GM18907 (cell line): Measurements from ENCODE around the gene HMG20A.

Experiments used
- ATAC-seq: cut with Tn5 transposase; IDR thresholded peaks from one replicate; pipeline ENCODE4 v1.9.1; 2021; ENCODE audit warnings: mild to moderate bottlenecking, moderate library complexity; ENCODE audit not compliant: unreplicated experiment

The HMG20A gene

DNA sequence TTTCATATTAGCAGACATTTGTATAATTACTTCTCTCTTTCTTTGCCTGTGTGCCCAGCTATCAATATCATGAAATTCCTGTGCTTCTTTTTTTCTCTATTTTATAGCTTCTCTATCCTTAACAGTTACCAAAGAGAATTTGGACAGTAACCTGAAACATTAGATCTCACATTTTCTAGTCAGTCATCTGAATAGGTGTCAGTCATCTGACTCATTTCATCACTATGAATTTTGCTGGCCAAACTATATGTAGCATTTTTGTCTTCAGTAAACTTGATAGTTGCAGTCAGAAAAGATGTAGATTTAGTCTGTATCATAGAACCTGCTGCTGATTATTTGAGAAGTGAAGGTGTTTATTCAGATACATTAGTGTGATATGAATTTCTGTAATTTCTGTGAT is 52.6 kb downstream of the HMG20A start:
- no peak for ATAC-seq

GRCh38 chr15:77474310-77474988 is 53.8 kb downstream of the HMG20A start:
- no peak for ATAC-seq

- ATAC-seq: no peak
Observed at GRCh38 chr15:77475001-77475400, 54.3 kb downstream of the HMG20A start.

DNA sequence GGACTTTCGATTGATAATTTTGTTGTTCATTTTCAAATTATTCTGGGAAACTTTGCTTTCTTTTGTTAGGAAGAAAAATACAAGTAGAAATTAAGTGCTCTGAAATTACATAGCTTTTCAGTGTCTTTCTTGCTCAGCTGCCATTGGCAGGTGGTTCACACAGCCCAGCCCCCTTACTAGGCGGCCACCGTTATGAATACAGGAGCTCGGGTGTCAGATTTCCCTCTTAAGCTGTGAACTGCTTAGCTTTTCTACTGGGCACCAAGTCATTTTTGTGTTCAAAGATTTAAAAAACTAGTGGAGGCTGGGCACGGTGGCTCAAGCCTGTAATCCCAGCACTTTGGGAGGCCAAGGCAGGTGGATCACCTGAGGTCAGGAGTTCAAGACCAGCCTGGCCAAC is 55.2 kb downstream of the HMG20A start:
- no peak for ATAC-seq

GRCh38 chr15:77476995-77477394 is 56.3 kb downstream of the HMG20A start:
- no peak for ATAC-seq

- ATAC-seq: no peak
Observed at GRCh38 chr15:77478051-77478450, 57.4 kb downstream of the HMG20A start.

DNA sequence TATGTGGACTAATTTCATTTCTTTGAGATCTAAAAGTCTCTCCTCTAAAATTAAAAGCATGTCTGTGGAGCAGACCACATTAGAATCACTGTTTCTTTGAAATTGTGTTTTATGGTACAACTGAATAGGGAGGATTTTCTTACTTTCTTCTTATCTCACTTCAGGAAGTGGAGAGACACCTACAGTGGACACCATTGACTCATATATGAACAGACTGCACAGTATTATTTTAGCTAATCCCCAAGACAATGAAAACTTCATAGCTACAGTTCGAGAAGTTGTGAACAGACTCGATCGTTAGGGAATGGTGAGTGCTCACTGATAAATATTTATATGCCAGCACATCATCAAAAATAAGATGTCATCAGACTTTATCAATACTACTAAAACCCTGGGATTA is 58.3 kb downstream of the HMG20A start:
- ATAC-seq: no peak

DNA sequence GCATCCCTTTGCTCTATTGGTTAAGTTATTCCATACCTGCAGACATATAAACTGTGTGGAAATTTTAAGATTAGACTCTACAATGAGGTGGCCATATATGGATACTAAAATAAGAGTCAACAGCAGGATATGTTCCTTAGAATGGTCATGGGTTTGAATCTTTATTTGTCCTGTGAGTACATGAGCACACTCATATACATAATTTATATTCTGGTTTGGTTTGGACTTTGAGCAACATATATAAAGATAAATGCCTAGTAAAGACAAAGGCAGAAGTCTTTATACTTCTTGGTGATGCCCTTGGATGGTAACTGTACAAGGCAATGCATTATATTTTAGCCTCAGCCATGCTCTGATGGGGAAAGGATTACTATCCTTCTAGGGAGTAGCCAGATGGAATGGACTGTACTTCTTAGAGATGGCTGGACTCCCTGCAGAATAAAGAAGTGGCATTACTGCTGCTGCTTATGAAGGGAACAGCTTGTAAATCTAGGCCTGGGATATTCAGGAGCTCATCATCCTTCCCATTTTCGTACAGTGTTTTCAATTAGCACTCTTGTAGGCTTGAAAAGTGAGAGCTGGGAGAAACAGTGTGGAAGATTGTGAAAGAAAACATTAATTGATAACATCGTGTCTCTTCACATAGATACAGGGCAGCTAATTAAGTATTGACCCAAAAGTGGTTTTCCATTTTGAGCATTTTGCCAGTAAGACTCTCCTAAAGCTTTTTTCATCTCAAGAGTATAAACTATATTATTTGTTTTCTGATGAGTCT is 60.4 kb downstream of the HMG20A start:
- no peak for ATAC-seq

DNA sequence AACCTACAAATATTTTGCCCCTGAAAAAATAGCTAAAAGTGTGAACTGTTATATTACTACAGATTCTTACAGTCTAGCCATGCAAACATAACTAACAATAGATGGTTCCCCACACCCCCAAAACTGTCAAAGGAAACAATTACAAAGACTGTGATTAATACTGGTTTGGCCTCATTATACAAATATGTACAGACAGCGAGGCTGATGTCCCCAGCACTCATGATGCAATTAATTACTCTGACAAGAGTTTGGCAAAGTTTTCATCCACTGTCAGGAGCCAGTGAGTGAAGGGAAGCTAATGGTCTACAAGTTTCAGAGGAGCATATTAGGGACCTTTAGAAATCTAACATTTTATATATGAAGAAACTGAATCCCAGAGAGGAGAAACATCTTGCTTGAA is 61.0 kb downstream of the HMG20A start:
- no peak for ATAC-seq

GRCh38 chr15:77482570-77482969 is 61.9 kb downstream of the HMG20A start:
- no peak for ATAC-seq

DNA sequence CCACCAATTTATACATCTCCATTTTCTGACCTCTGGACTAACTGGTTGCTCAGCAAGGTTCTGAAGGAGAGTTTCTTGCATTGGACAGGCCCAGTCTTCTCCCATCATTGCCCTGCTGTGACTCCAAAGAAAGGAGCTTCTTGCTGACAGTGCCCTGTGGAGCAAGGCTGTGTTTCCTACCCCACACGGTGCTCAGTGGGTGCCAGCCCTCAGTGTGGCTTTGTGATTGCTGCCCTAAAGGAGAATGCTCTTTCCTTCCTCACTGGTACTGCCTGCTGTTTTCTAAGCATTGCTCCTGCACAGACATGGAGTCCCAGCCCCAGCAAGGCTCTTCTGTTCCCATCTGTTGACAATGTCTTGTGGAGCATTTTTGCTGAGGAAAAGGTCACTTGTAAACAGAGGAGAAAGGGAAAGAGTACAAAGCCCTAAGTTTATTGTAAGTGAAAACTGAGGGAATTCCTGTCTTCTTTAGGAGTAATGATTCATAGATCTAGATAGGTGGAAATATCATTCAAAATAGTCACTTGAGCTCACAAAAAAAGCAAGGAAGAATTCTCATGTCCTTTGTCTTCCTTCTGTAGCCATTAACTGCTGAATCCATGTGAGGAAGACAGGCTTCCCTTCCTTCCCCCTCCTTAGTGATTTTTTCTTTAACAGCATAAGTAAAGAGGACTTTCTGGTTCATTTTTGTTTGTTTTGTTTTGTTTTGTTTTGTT is 62.9 kb downstream of the HMG20A start:
- no peak for ATAC-seq

DNA sequence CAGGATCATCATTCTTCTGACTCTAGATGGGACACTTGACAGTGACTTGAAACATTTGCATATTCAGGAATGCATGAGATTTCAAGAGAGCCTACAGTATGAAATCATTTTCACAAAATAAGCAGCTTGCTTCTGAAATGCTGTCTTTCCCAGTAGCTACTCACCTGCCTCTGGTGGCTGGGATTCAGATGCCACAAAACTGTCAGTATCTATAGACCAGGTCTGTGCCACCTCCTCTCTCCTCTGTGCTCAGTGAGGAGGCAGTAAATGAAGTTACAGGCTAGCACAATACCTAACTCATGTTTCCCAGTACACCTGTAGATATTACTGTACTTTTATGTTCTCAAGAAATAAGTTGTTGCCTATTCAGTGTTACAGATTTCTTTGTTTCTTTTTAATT is 64.3 kb downstream of the HMG20A start:
- no peak for ATAC-seq

DNA sequence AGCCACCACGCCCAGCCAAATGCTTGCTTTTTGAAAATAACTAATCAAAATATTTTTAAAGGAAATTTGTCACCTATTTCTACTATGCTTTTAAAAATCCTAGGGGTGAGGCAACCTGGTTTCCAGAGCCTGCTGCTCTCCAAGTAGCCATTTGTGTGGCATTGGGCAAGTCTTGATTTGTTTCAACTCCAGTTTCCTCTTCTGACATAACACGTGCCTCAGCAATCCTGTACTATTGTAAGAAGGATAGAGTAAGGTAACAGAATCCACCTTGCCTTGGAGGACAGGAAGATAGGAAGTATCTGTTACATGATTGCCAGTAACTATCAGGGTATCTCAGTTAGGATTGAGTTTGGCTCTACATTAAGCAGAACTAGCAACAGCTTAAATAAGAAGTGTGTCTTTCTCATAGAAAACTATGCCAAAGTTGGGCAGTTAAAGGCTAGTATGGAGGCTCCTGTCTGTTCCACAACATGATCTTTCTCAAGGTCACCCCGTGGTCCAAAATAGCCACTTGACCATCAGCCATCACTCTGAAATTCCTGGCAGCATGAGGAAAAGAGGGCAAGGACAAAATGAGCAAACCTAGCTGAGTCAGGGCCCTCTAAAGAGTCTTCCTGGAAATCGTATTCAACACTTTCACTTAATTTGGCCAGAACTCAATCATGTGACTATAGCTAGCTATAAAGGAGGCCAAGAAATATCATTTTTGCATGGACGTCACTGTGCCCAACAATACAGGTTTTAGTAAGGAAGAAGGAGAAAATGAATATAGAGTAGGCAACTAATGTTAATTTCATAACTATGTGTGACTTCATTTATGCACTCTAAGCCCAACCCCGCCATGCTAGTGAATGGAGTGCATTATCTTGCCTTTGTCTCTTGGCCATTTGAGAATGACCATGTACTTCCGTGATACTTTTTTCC is 66.1 kb downstream of the HMG20A start:
- ATAC-seq: no peak

- no peak for ATAC-seq
Observed at GRCh38 chr15:77487469-77487842, 66.8 kb downstream of the HMG20A start.

GRCh38 chr15:77487888-77488287 is 67.2 kb downstream of the HMG20A start:
- ATAC-seq: no peak

DNA sequence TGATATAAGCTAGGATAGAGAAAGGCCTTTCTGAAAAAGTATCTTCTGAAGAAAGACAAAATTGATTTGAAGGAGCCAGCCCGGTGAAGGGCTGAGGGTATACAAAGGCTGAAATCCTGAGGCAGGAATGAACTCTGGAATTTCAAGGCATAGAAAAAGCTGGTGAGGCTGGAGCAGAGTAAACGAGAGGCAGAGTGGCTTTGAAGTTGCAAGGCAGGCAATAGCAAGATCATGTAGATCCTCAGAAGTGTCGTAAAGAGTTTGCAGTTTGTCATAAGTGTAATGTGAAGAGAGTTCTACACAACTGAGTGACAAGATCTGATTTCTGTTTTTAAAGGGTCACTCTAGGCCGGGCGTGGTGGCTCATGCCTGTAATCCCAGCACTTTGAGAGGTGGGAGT is 69.0 kb downstream of the HMG20A start:
- ATAC-seq: no peak

GRCh38 chr15:77493324-77493907 is 72.7 kb downstream of the HMG20A start:
- no peak for ATAC-seq

DNA sequence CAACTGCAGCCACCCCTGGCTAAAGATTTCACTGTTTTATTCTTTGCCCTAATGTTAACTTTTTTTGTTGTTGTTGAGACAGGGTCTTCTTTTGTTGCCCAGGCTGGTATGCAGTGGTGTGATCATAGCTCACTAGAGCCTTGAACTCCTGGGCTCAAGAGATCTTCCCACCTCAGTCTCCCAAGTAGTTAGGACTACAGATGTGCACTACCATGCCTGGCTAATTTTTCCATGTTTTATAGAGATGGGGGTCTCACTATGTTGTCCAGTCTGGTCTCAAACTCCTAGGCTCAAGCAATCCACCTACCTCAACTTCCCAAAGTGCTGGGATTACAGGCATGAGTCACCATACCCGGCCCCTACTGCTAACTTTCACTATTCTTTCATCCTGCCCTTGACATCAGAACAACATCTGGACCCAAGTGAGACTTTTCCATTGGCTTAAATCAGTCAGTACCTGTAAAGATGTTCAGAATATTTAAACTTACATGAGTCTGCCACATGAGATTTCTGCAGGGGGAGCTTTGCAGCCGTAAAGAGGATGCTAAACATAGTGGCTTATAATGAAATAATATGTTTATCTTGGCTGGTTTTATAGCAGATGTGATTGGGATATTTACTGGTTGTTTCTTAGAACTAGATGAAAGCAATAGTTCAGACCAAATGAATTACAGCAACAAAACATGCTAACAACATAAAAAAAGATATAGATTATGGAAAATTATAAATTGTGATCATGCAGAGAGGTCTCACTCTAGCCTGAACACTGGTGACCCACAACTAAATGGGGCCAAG is 73.6 kb downstream of the HMG20A start:
- ATAC-seq: no peak

DNA sequence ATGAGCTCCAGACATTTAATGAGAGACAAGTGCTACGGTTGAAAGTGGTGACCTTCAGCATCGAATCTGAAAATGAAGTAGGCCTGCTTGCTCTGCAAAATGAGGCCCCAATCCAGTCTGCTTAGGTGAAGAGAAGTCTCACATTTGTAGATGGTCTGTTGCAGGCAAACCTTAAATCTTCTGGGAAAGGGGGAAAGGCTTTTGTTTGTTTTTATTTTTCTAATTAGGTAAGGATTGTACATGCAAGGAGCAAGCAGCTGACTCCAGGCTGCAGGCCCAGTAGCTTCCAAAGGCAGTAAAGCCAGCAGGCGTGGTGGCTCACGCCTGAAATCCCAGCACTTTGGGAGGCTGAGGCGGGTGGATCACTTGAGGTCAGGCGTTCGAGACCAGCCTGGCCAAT is 74.3 kb downstream of the HMG20A start:
- no peak for ATAC-seq
